Stimulated activated CD4-positive, alpha-beta T cell treated with anti-CD3 and anti-CD28 coated beads, TNF-alpha, amount 100 ng/mL, for 24 hours (primary cell): Measurements from ENCODE around the gene AMACR.

ENCODE experiments used
- DNase-seq, 3 experiments: peaks; one replicate each; pipeline ENCODE4 v3.0.0-alpha.2; 2020; ENCODE audit warnings: low read depth in 3 of 3

Gene AMACR

GRCh38 chr5:34007201-34007620 is 639 bp downstream of the AMACR start:
- no peak for DNase-seq

GRCh38 chr5:34005681-34006080 is 2.2 kb downstream of the AMACR start:
- no peak for DNase-seq

- no peak for DNase-seq
Observed at GRCh38 chr5:34005211-34005610, 2.6 kb downstream of the AMACR start.

- DNase-seq, result no peak
Observed at GRCh38 chr5:34003941-34004340, 3.9 kb downstream of the AMACR start.

- DNase-seq, result no peak
Observed at GRCh38 chr5:34002629-34003328, 5.1 kb downstream of the AMACR start.

- no peak for DNase-seq
Observed at GRCh38 chr5:34001241-34001841, 6.5 kb downstream of the AMACR start.

- DNase-seq, result no peak
Observed at GRCh38 chr5:33999978-34000377, 7.9 kb downstream of the AMACR start.

- no peak for DNase-seq
Observed at GRCh38 chr5:33997331-33997983, 10.4 kb downstream of the AMACR start.

GRCh38 chr5:33995865-33996264 is 12.0 kb downstream of the AMACR start:
- DNase-seq, result no peak

- no peak for DNase-seq
Observed at GRCh38 chr5:33994845-33995244, 13.0 kb downstream of the AMACR start.

- no peak for DNase-seq
Observed at GRCh38 chr5:33992864-33993263, 15.0 kb downstream of the AMACR start.

GRCh38 chr5:33985447-33985846 is 22.4 kb downstream of the AMACR start:
- DNase-seq, result no peak

- DNase-seq, result no peak
Observed at GRCh38 chr5:33984671-33985124, 23.2 kb downstream of the AMACR start, which contains the start of gene SLC45A2. SLC45A2 (minus strand) TSS chr5:33984693; CDS start chr5:33984583, 110 bp downstream.

GRCh38 chr5:33984178-33984577 is 23.7 kb downstream of the AMACR start:
- no peak for DNase-seq

GRCh38 chr5:33981408-33982162 is 26.3 kb downstream of the AMACR start:
- no peak for DNase-seq

GRCh38 chr5:33980030-33980429 is 27.8 kb downstream of the AMACR start:
- no peak for DNase-seq

- DNase-seq, result no peak
Observed at GRCh38 chr5:33978306-33978705, 29.5 kb downstream of the AMACR start.

- DNase-seq, result no peak
Observed at GRCh38 chr5:33976307-33976706, 31.5 kb downstream of the AMACR start.

GRCh38 chr5:33975852-33976251 is 32.0 kb downstream of the AMACR start:
- DNase-seq, result no peak

- no peak for DNase-seq
Observed at GRCh38 chr5:33973271-33973670, 34.6 kb downstream of the AMACR start.

- no peak for DNase-seq
Observed at GRCh38 chr5:33969572-33970452, 38.0 kb downstream of the AMACR start.
